H9 (cell line): Measurements from ENCODE around the gene SDHA. TPM values are rescaled to one million over a fixed set of nuclear protein-coding genes. Genes with fewer than 3 reads are reported as not detected.
"Not testable (repeated sequence)": the region's sequence is repeated elsewhere in the genome, so short reads cannot be mapped to it uniquely, and the experiment has no call there.

Source experiments
- DNase-seq: peaks from one replicate; pipeline ENCODE4 v3.0.0-alpha.2; 2017
- H2AFZ ChIP-seq: one replicate; pipeline ENCODE4 v1.6.1; 2013; ENCODE audit warnings: mild to moderate bottlenecking, low read length, control low read depth, moderate library complexity
- H2AK5ac ChIP-seq: 2 replicates; pipeline ENCODE4 v1.6.1; 2013; ENCODE audit warnings: low read length, control low read depth, mixed read lengths; ENCODE audit not compliant: insufficient read length
- H2BK120ac ChIP-seq: one replicate; pipeline ENCODE4 v1.6.1; 2013; ENCODE audit warnings: low read depth, mild to moderate bottlenecking, low read length, control low read depth, inconsistent platforms; ENCODE audit not compliant: poor library complexity, severe bottlenecking
- H2BK12ac ChIP-seq: 2 replicates; pipeline ENCODE4 v1.6.1; 2013; ENCODE audit warnings: low read length, control low read depth, mixed read lengths, low read depth; ENCODE audit not compliant: insufficient read length
- H2BK15ac ChIP-seq: 2 replicates; pipeline ENCODE4 v1.6.1; 2013; ENCODE audit warnings: low read depth, low read length, control low read depth
- H2BK20ac ChIP-seq: one replicate; pipeline ENCODE4 v1.6.1; 2013; ENCODE audit warnings: low read depth, mild to moderate bottlenecking, low read length, control low read depth, inconsistent platforms; ENCODE audit not compliant: poor library complexity, severe bottlenecking
- H2BK5ac ChIP-seq: 2 replicates; pipeline ENCODE4 v1.6.1; 2013; ENCODE audit warnings: low read length, control low read depth, mixed read lengths; ENCODE audit not compliant: insufficient read length
- H3K14ac ChIP-seq: 2 replicates; pipeline ENCODE4 v1.6.1; 2013; ENCODE audit warnings: low read length, control low read depth; ENCODE audit not compliant: insufficient read depth
- H3K18ac ChIP-seq: 2 replicates; pipeline ENCODE4 v1.6.1; 2013; ENCODE audit warnings: low read depth, mild to moderate bottlenecking, mixed read lengths, low read length, control low read depth; ENCODE audit not compliant: insufficient read length
- H3K23ac ChIP-seq: 2 replicates; pipeline ENCODE4 v1.6.1; 2013; ENCODE audit warnings: low read length, control low read depth, mixed read lengths, low read depth; ENCODE audit not compliant: insufficient read length
- H3K23me2 ChIP-seq: 2 replicates; pipeline ENCODE4 v1.6.1; 2013; ENCODE audit warnings: low read depth, mild to moderate bottlenecking, mixed read lengths, low read length, control low read depth; ENCODE audit not compliant: insufficient read length, poor library complexity, severe bottlenecking
- H3K27ac ChIP-seq: 2 replicates; pipeline ENCODE4 v1.5.1; 2013; ENCODE audit warnings: low read length, control low read depth, mixed read lengths, low read depth; ENCODE audit not compliant: insufficient read length
- H3K27me3 ChIP-seq: 2 replicates; pipeline ENCODE4 v1.6.1; 2013; ENCODE audit warnings: low read length, control low read depth, inconsistent platforms; ENCODE audit not compliant: insufficient read depth
- H3K4ac ChIP-seq: 2 replicates; pipeline ENCODE4 v1.6.1; 2013; ENCODE audit warnings: low read depth, mild to moderate bottlenecking, control low read depth, inconsistent platforms, low read length, moderate library complexity
- H3K4me1 ChIP-seq: 2 replicates; pipeline ENCODE4 v1.6.1; 2013; ENCODE audit warnings: low read length, control low read depth, inconsistent platforms; ENCODE audit not compliant: insufficient read depth
- H3K4me2 ChIP-seq: 2 replicates; pipeline ENCODE4 v1.6.1; 2013; ENCODE audit warnings: low read length, control low read depth, mixed read lengths; ENCODE audit not compliant: insufficient read length, insufficient read depth
- H3K56ac ChIP-seq: 2 replicates; pipeline ENCODE4 v1.6.1; 2013; ENCODE audit warnings: low read depth, mild to moderate bottlenecking, mixed read lengths, low read length, control low read depth; ENCODE audit not compliant: insufficient read length
- H3K79me1 ChIP-seq: 2 replicates; pipeline ENCODE4 v1.6.1; 2013; ENCODE audit warnings: low read depth, mild to moderate bottlenecking, moderate library complexity, low read length, control low read depth, inconsistent platforms; ENCODE audit not compliant: insufficient read depth, poor library complexity, severe bottlenecking
- H3K79me2 ChIP-seq: 2 replicates; pipeline ENCODE4 v1.6.1; 2013; ENCODE audit warnings: low read length, control low read depth, inconsistent platforms; ENCODE audit not compliant: insufficient read depth
- H3K9ac ChIP-seq: 2 replicates; pipeline ENCODE4 v1.6.1; 2013; ENCODE audit warnings: low read length, control low read depth, mixed read lengths; ENCODE audit not compliant: insufficient read length; ENCODE audit errors: extremely low read depth
- H3K9me3 ChIP-seq: one replicate; pipeline ENCODE4 v1.6.1; 2013; ENCODE audit warnings: low read depth, low read length, inconsistent platforms; ENCODE audit not compliant: control insufficient read depth
- H3T11ph ChIP-seq: one replicate; pipeline ENCODE4 v1.6.1; 2013; ENCODE audit warnings: mild to moderate bottlenecking, low read length, control low read depth, inconsistent platforms
- H4K20me1 ChIP-seq: one replicate; pipeline ENCODE4 v1.6.1; 2013; ENCODE audit not compliant: control insufficient read depth, insufficient read length, insufficient read depth
- H4K5ac ChIP-seq: 2 replicates; pipeline ENCODE4 v1.6.1; 2013; ENCODE audit warnings: low read depth, mild to moderate bottlenecking, mixed read lengths, low read length, control low read depth; ENCODE audit not compliant: insufficient read length
- H4K8ac ChIP-seq: replicated peaks from 2 replicates; pipeline ENCODE4 v1.6.1; 2013; ENCODE audit warnings: low read length, control low read depth, mixed read lengths, low read depth; ENCODE audit not compliant: insufficient read length
- H4K91ac ChIP-seq: 2 replicates; pipeline ENCODE4 v1.6.1; 2013; ENCODE audit warnings: low read depth, mild to moderate bottlenecking, moderate library complexity, mixed read lengths, low read length, control low read depth; ENCODE audit not compliant: insufficient read length
- H3K27ac Mint-ChIP-seq, 3 experiments: 2 replicates in 2 of 3; 3 replicates in 1 of 3; pipeline ENCODE4 v1.8.0; 2020 to 2021; ENCODE audit warnings: mixed read lengths in 3 of 3, mild to moderate bottlenecking in 1 of 3, moderate library complexity in 1 of 3
- H3K27me3 Mint-ChIP-seq: 2 replicates; pipeline ENCODE4 v1.8.0; 2021; ENCODE audit warnings: low read depth, mild to moderate bottlenecking, moderate library complexity, mixed read lengths
- H3K36me3 Mint-ChIP-seq, 3 experiments: 2 replicates in 2 of 3; 3 replicates in 1 of 3; pipeline ENCODE4 v1.8.0; 2020 to 2021; ENCODE audit warnings: low read depth in 3 of 3, mixed read lengths in 3 of 3; ENCODE audit not compliant: insufficient read depth in 1 of 3
- H3K4me1 Mint-ChIP-seq, 2 experiments: 2 replicates each; pipeline ENCODE4 v1.8.0; 2020; ENCODE audit warnings: mixed read lengths in 2 of 2
- H3K4me3 Mint-ChIP-seq, 2 experiments: 2 replicates in 1 of 2; 3 replicates in 1 of 2; pipeline ENCODE4 v1.8.0; 2020 to 2021; ENCODE audit warnings: mild to moderate bottlenecking in 2 of 2, mixed read lengths in 2 of 2, moderate library complexity in 1 of 2
- H3K9me3 Mint-ChIP-seq, 2 experiments: 2 replicates in 1 of 2; 3 replicates in 1 of 2; pipeline ENCODE4 v1.8.0; 2020; ENCODE audit warnings: mild to moderate bottlenecking in 2 of 2, mixed read lengths in 2 of 2, moderate library complexity in 1 of 2
- WGBS: extraction: QIAGEN DNeasy Blood & Tissue Kit; methylation state at CpG from one replicate; pipeline ENCODE4 v1.1.7; 2013; ENCODE audit warnings: missing lambda C conversion rate, low lambda C conversion rate, mixed read lengths; ENCODE audit not compliant: insufficient read length; ENCODE audit errors: extremely low coverage; 5-methylcytosine and 5-hydroxymethylcytosine counted together
- total RNA-seq: library from RNA; stranded (reverse); gene quantifications from 2 replicates; pipeline ENCODE4 v1.2.1, GENCODE V29; 2021
- TF ChIP-seq, protein P1 (sequence below): fragments of 200-600 bp; sonication (generic); conservative IDR thresholded peaks from 3 replicates; pipeline ENCODE4 v1.8.0; 2021; ENCODE audit warnings: antibody characterized with exemption, mild to moderate bottlenecking

SDHA gene
- total RNA-seq, 1 experiment from 2014 or later, result 84.8 TPM

DNA sequence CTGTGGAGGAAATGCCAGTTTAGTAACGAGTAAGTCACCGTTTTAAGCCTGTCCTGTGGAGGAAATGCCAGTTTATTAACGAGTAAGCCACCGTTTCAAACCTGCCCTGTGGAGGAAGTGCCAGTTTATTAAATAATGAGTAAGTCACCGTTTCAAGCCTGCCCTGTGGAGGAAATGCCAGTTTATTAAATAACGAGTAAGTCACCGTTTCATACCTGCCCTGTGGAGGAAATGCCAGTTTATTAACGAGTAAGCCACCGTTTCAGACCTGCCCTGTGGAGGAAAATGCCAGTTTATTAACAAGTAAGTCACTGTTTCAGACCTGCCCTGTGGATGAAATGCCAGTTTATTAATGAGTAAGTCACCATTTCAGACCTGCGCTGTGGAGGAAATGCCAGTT lies 34.4 kb downstream of the SDHA start:
- H3K9me3 ChIP-seq, result peaks cover 5% of the 10 kb centered on the region
- no peak overlapping the region for H3K27ac ChIP-seq
- WGBS, result no CpG with 5 or more reads among the region's 10 CpGs
- no peak overlapping the region for H3K56ac ChIP-seq
- no peak overlapping the region for H2BK20ac ChIP-seq
- no peak overlapping the region for H2AK5ac ChIP-seq
- H3K4me1 ChIP-seq, result no peaks in the 10 kb centered on the region
- no peak overlapping the region for H3K4me3 Mint-ChIP-seq
- DNase-seq, result no peak
- H2BK12ac ChIP-seq, result no peak overlapping the region
- no peak overlapping the region for H4K8ac ChIP-seq
- H3K4me1 Mint-ChIP-seq, result no peaks in the 10 kb centered on the region
- no peak overlapping the region for H3T11ph ChIP-seq
- TF ChIP-seq, protein P1, sequence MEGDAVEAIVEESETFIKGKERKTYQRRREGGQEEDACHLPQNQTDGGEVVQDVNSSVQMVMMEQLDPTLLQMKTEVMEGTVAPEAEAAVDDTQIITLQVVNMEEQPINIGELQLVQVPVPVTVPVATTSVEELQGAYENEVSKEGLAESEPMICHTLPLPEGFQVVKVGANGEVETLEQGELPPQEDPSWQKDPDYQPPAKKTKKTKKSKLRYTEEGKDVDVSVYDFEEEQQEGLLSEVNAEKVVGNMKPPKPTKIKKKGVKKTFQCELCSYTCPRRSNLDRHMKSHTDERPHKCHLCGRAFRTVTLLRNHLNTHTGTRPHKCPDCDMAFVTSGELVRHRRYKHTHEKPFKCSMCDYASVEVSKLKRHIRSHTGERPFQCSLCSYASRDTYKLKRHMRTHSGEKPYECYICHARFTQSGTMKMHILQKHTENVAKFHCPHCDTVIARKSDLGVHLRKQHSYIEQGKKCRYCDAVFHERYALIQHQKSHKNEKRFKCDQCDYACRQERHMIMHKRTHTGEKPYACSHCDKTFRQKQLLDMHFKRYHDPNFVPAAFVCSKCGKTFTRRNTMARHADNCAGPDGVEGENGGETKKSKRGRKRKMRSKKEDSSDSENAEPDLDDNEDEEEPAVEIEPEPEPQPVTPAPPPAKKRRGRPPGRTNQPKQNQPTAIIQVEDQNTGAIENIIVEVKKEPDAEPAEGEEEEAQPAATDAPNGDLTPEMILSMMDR, result no peak
- H2BK15ac ChIP-seq, result no peak overlapping the region
- no peak overlapping the region for H2BK120ac ChIP-seq
- no peaks in the 10 kb centered on the region for H3K79me2 ChIP-seq
- H3K79me1 ChIP-seq, result no peaks in the 10 kb centered on the region
- no peaks in the 10 kb centered on the region for H3K27me3 Mint-ChIP-seq
- no peak overlapping the region for H3K14ac ChIP-seq
- H3K4ac ChIP-seq, result no peak overlapping the region
- H3K18ac ChIP-seq, result no peak overlapping the region
- no peak overlapping the region for H3K27ac Mint-ChIP-seq
- H3K9me3 Mint-ChIP-seq, result peaks cover 14 to 20% of the 10 kb centered on the region in 2 experiments; a peak in 4 of 5 replicates
- H4K20me1 ChIP-seq, result no peaks in the 10 kb centered on the region
- no peak overlapping the region for H3K4me2 ChIP-seq
- no peak overlapping the region for H3K23ac ChIP-seq
- no peaks in the 10 kb centered on the region for H3K27me3 ChIP-seq
- no peaks in the 10 kb centered on the region for H3K23me2 ChIP-seq
- H2BK5ac ChIP-seq, result no peak overlapping the region
- H3K36me3 Mint-ChIP-seq, result peaks cover 72 to 83% (median 76%) of the 10 kb centered on the region in 3 experiments
- H4K5ac ChIP-seq, result no peak overlapping the region
- no peak overlapping the region for H4K91ac ChIP-seq
- H2AFZ ChIP-seq, result no peak overlapping the region
- no peak overlapping the region for H3K9ac ChIP-seq

DNA sequence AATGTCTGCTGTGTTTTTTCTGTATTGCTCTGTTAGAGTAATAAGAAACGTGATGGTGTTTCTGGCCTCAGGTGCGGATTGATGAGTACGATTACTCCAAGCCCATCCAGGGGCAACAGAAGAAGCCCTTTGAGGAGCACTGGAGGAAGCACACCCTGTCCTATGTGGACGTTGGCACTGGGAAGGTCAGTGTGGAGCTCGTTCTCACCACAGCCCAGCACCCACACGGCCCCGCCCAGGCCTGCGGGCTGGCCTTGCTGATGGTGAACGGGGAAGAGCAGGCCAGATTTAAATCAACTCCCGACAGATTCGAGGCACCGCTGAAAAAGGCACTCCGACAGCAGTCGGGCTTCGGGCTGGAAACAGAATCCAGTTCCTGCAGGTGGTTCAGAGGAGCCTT lies 36.2 kb downstream of the SDHA start:
- H3K4me2 ChIP-seq, H3K27me3 Mint-ChIP-seq, H2AK5ac ChIP-seq, H3K27ac ChIP-seq, DNase-seq, H3K18ac ChIP-seq, H3T11ph ChIP-seq, H3K56ac ChIP-seq, H2BK15ac ChIP-seq, H3K79me2 ChIP-seq, H3K4me1 ChIP-seq, H3K14ac ChIP-seq, H2BK5ac ChIP-seq, H4K91ac ChIP-seq, H2BK12ac ChIP-seq, H3K9ac ChIP-seq, H3K27me3 ChIP-seq, H3K23me2 ChIP-seq, H3K4ac ChIP-seq, H4K5ac ChIP-seq, H2AFZ ChIP-seq, H4K8ac ChIP-seq, H3K4me3 Mint-ChIP-seq, H3K79me1 ChIP-seq, H3K23ac ChIP-seq, H2BK20ac ChIP-seq, H4K20me1 ChIP-seq, H3K4me1 Mint-ChIP-seq, H3K27ac Mint-ChIP-seq, H2BK120ac ChIP-seq, H3K9me3 ChIP-seq: not testable (repeated sequence)
- peaks cover 18 to 20% of the 10 kb centered on the region in 2 experiments for H3K9me3 Mint-ChIP-seq
- peaks cover 68 to 78% (median 72%) of the 10 kb centered on the region in 3 experiments for H3K36me3 Mint-ChIP-seq
- no CpG with 5 or more reads among the region's 15 CpGs for WGBS
